GM18868 (cell line): ENCODE results near the gene PTPRT.
"Not testable (repeated sequence)": the region's sequence is repeated elsewhere in the genome, so short reads cannot be mapped to it uniquely, and the experiment has no call there.

ENCODE experiments used
- ATAC-seq: cut with Tn5 transposase; IDR thresholded peaks from one replicate; pipeline ENCODE4 v1.9.1; 2021; ENCODE audit warnings: mild to moderate bottlenecking, moderate library complexity; ENCODE audit not compliant: unreplicated experiment

PTPRT gene

GRCh38 chr20:42920776-42921175 lies 268.9 kb downstream of the PTPRT start:
- ATAC-seq, result no peak

DNA sequence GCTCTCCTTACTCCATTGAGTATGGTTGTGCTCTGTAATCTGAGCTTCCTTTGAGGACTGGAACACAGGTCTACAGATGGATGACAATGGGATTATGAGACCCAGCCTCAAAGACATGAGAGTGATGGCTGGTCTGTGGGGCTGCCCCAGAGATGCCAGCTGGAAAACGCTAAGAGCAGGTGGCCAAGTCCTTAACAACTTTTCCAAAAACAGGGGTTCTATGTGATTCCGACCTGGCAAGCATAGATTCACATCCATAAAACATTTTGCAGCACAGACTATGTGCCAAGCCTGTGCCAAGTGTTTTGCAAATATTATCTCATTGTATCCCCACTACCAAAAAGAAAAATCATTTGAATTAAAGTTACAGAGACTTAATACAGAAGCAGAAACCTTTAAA lies 270.4 kb downstream of the PTPRT start:
- ATAC-seq, result no peak

GRCh38 chr20:42915081-42915480 lies 274.6 kb downstream of the PTPRT start:
- ATAC-seq, result no peak

GRCh38 chr20:42914302-42914701 lies 275.4 kb downstream of the PTPRT start:
- no peak for ATAC-seq

- not testable (repeated sequence) for ATAC-seq
Observed at GRCh38 chr20:42910808-42911207, 278.9 kb downstream of the PTPRT start.

- no peak for ATAC-seq
Observed at GRCh38 chr20:42907730-42908129, 282.0 kb downstream of the PTPRT start.

- no peak for ATAC-seq
Observed at GRCh38 chr20:42906120-42906519, 283.6 kb downstream of the PTPRT start.

DNA sequence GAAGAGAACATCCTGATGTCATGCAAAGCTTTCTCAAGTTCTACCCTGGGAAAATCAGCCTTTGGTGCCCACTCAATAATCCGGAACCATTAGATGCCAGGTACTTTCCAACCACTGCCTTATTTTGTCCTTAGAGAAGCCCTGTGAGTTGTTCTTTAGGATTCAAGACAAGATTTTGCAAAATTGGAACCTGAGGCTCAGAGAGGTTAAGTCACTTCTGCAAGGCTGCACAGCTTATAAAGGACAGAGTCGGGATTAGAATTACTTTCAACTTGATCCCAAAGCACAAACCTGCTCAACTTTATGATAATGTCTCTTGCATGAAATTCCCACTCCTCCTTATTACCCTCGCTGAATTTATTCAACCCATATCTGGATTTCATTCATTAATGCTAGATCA lies 287.2 kb downstream of the PTPRT start:
- ATAC-seq, result no peak

GRCh38 chr20:42901689-42902440 lies 287.8 kb downstream of the PTPRT start:
- no peak for ATAC-seq

- not testable (repeated sequence) for ATAC-seq
Observed at GRCh38 chr20:42900764-42901163, 288.9 kb downstream of the PTPRT start.

DNA sequence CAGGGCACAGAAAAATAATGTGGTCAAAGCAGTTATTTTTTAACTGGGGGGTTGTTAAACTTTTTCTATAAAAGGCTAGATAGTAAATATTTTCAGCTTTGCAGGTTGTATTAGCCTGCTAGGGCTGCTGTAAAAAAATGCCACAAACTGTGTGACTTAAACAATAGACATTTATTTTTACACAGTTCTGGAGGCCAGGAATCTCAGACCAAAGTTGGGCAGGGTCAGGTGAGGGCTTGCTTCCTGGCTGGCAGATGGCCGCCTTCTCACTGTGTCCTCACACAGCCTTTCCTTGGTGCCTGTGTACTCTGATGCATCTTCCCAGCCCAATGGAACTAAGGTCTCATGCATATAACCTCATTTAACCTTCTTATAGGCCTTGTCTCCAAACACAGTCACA lies 294.7 kb downstream of the PTPRT start:
- ATAC-seq, result no peak

GRCh38 chr20:42894483-42894882 lies 295.2 kb downstream of the PTPRT start:
- ATAC-seq, result no peak

DNA sequence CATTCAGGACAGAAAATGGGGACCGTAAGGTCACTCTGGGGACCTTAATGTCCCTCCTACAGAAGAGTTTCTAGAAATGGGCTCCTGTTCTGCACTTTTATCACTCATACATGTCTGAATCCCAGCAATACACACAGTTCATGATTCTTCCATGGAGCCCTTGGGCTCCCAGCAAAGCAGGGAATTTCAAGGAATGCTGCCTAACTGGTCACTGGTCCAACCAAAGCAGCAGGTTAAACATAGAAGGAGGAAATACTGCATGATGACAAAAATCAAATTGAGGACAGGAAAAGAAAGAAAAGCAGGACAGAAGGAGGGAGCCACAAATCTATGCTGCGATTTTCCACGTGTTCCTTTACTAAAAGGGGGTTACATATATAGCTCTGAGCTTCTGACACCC lies 300.2 kb downstream of the PTPRT start:
- no peak for ATAC-seq

- ATAC-seq, result no peak
Observed at GRCh38 chr20:42887281-42887680, 302.4 kb downstream of the PTPRT start.

DNA sequence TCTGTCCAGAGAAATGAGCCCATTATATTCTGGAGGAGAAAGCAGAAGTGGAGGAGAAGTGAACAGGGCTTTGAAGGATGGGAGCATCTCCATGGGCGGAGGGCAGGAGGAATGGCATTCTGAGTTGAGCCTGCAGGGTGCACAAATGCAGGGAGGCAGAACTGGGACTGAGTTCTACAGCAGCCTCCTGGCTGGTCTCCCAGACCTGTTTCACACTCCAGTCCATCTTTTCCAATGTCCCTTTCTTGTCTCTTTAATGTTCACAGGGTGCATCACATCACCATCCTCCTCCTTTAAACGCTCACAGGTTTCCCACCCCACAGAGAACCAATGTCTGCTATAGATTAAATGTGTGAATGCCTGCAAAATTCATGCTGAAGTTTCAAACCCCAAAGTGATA lies 302.9 kb downstream of the PTPRT start:
- ATAC-seq, result no peak

DNA sequence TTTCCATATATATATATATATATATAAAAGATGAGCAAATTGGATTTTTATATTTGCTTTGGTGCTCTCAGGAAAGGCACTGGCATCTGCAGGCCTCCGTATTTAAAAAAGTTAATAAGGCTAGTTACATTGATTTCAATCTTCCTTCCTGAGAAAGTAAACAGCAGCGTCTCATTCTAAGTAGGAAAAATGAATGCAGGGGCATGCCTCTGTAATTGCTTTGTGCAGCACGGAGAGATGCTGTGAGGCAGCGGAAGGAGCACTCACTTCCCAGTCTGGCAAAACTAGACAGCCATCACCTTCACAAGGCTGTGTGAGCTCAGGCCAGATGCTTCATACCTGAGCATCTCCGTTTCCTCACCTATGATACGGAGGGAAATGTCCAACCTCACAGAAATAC lies 303.7 kb downstream of the PTPRT start:
- ATAC-seq, result no peak

DNA sequence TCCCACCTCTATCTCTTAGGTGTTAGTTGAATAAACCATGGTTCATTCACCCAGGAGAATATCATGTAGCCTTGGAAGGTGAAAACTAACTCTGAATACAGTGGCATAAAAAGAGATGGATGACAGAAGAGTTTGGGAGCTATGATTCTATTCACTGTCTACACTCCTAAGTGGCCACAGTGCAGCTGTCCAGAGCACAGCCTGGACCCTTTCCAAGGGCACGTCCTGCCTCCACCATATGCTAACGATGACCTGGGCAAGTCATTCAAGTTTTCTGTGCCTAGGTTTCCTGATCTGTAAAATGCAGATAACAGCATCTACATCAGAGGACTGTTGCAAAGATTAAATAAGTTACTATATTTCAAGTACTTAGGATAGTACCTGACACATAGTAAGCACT lies 314.1 kb downstream of the PTPRT start:
- ATAC-seq, result no peak

- ATAC-seq, result no peak
Observed at GRCh38 chr20:42873259-42873658, 316.4 kb downstream of the PTPRT start.

- no peak for ATAC-seq
Observed at GRCh38 chr20:42864116-42864515, 325.6 kb downstream of the PTPRT start.

GRCh38 chr20:42862446-42862845 lies 327.3 kb downstream of the PTPRT start:
- no peak for ATAC-seq

- ATAC-seq, result no peak
Observed at GRCh38 chr20:42857446-42857845, 332.3 kb downstream of the PTPRT start.

- ATAC-seq, result no peak
Observed at GRCh38 chr20:42855896-42856295, 333.8 kb downstream of the PTPRT start.

GRCh38 chr20:42852691-42853090 lies 337.0 kb downstream of the PTPRT start:
- ATAC-seq, result no peak
